ENCODE results near the gene MYLK.

The MYLK gene

DNA sequence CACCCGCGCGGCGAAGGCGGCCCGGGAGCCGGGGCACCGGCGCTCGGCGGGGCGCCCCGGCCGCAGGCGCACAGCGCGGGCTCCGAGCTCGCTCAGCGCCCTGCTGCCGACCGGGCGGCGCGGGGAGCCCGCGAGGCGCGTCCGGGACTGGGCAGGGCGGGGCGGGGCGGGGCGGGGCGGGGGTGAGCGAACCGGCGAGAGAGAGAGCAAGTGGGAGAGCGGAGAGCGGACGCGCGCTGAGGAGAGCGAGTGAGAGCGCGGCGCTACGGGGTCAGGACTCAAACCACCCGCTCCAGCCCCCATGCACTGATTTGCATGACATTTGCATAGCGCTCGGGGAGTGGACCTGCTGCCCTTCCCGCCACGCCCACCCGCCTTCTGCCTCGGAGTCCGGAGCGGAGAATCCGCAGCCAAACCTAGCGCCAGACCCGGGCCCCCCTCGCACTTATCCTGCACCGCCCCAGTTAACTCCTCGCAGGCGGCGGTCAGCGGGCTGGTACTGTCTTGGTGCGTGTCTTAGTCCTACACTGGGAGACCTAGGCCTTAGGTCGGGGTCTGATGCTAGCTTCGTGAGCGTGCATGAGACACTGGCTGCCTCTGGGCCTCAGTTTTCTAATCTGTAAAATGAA lies at the start of gene MYLK:
MYLK (minus strand) TSS at position 130 of the 629 bp plus-strand sequence. CDS start 90,491 bp downstream, outside the sequence.
- no peaks in the 10 kb centered on the region for H3K36me3 ChIP-seq (ENCODE audit: control insufficient read depth, insufficient read depth, low read length, severe bottlenecking)
- H3K4me1 ChIP-seq (ENCODE audit: control insufficient read depth, insufficient read depth, low read length), result peaks cover 22% of the 10 kb centered on the region
- H3K9me3 ChIP-seq (ENCODE audit: control insufficient read depth, low read length), result peaks cover 4% of the 10 kb centered on the region
- H3K9ac ChIP-seq (ENCODE audit: low read length), result peak within 1 kb of the TSS; percentile 90
- peak within 1 kb of the TSS; percentile 90 for H3K4me3 ChIP-seq (ENCODE audit: low read length)
- no peaks in the 10 kb centered on the region for H3K27me3 ChIP-seq (replicated peaks; ENCODE audit: control insufficient read depth, insufficient read depth, low read length)
- DNase-seq (ENCODE audit: low read depth), result peak; percentile 92

DNA sequence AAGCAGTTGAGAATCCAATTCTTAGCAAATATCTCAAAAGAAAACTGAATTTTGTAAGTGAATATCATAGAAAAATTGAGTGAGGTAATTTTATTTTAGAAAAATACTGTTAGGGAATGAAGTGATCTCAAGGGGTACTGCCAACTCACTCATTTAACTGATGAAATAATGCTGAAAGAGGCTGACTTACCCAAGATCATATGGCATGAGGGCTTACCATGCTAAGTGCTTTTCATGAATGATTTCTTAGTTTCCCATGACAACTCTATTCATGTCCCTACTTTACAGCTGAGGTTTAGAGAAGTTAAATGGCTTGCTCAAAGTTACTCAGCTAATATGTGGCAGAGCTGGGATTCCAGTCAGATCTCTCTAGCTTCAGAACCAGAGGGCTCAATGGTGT lies 46.3 kb upstream of the MYLK start:
- Histone ChIP-seq H3K4me3 (ENCODE audit: low read length) (no peak overlapping the region), H3K27me3 (replicated peaks; ENCODE audit: control insufficient read depth, insufficient read depth, low read length) (no peaks in the 10 kb centered on the region), H3K36me3 (ENCODE audit: control insufficient read depth, insufficient read depth, low read length, severe bottlenecking) (peaks cover 35% of the 10 kb centered on the region), H3K4me1 (ENCODE audit: control insufficient read depth, insufficient read depth, low read length) (no peaks in the 10 kb centered on the region), H3K9ac (ENCODE audit: low read length) (no peak overlapping the region), H3K9me3 (ENCODE audit: control insufficient read depth, low read length) (no peaks in the 10 kb centered on the region)
- peak; percentile 14 for DNase-seq (ENCODE audit: low read depth)

DNA sequence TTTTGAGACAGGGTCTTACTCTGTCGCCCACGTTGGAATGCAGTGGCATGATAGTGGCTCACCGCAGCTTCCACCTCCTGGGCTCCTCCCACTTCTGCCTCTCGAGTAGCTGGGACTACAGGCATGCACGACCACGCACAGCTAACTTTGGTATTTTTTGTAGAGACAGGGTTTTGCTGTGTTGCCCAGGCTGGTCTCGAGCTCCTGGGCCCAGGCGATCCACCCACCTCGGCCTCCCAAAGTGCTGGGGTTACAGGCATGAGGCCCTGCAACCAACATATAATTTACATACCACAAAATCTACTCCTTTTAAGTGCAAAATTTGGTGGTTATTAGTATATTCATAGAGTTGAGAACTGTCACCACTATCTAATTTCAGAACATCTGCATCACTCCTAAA lies 45.2 kb upstream of the MYLK start:
- peaks cover 38% of the 10 kb centered on the region for H3K36me3 ChIP-seq (ENCODE audit: control insufficient read depth, insufficient read depth, low read length, severe bottlenecking)
- H3K4me3 ChIP-seq (ENCODE audit: low read length), result no peak overlapping the region
- no peak for DNase-seq (ENCODE audit: low read depth)
- H3K9me3 ChIP-seq (ENCODE audit: control insufficient read depth, low read length), result no peaks in the 10 kb centered on the region
- H3K4me1 ChIP-seq (ENCODE audit: control insufficient read depth, insufficient read depth, low read length), result no peaks in the 10 kb centered on the region
- no peak overlapping the region for H3K9ac ChIP-seq (ENCODE audit: low read length)
- H3K27me3 ChIP-seq (replicated peaks; ENCODE audit: control insufficient read depth, insufficient read depth, low read length), result no peaks in the 10 kb centered on the region

DNA sequence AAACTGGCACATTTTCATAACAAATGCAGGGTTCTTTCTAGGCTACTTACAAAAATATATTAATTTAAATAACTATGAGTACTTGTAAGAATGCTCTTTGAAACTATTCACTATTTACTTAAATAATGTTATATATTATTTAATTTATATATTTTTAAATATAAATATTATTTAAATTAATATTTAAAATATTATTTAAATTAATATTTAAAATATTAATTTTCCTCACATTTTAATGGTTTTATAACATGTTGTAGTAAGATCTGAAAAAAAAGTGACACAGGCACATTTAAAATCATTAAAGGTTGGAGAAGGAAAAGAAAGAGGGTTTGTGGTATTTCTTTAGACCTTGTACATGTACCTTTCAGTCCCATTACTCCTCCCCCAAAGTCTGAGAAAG lies 42.3 kb upstream of the MYLK start:
- H3K4me1 ChIP-seq (ENCODE audit: control insufficient read depth, insufficient read depth, low read length), result no peaks in the 10 kb centered on the region
- H3K27me3 ChIP-seq (replicated peaks; ENCODE audit: control insufficient read depth, insufficient read depth, low read length), result no peaks in the 10 kb centered on the region
- peaks cover 19% of the 10 kb centered on the region for H3K9me3 ChIP-seq (ENCODE audit: control insufficient read depth, low read length)
- H3K9ac ChIP-seq (ENCODE audit: low read length), result no peak overlapping the region
- peaks cover 41% of the 10 kb centered on the region for H3K36me3 ChIP-seq (ENCODE audit: control insufficient read depth, insufficient read depth, low read length, severe bottlenecking)
- no peak for DNase-seq (ENCODE audit: low read depth)
- H3K4me3 ChIP-seq (ENCODE audit: low read length), result no peak overlapping the region

DNA sequence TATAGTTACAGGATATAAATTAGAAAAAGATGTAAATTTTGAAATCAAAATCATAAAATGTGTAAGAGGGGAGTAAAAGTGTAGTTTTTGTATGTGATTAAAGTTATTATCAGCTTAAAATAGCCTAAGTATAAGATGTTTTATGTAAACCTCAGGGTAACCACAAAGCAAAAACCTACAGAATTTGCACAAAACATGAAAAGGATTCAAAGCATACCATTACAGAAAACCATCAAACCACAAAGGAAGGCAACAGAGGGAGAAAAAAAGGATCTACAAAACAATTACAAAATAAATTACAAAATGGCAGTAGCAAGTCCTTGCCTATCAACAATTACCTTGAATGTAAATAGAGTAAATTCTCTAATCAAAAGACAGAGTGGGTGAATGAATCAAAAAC lies 36.7 kb upstream of the MYLK start:
- peak overlapping the region; percentile 16 for H3K4me3 ChIP-seq (ENCODE audit: low read length)

GRCh38 chr3:123920383-123920782 lies 36.3 kb upstream of the MYLK start:
- Histone ChIP-seq H3K9ac (ENCODE audit: low read length) (no peak overlapping the region), H3K4me3 (ENCODE audit: low read length) (no peak overlapping the region), H3K9me3 (ENCODE audit: control insufficient read depth, low read length) (peaks cover 34% of the 10 kb centered on the region), H3K36me3 (ENCODE audit: control insufficient read depth, insufficient read depth, low read length, severe bottlenecking) (peaks cover 57% of the 10 kb centered on the region), H3K4me1 (ENCODE audit: control insufficient read depth, insufficient read depth, low read length) (no peaks in the 10 kb centered on the region), H3K27me3 (replicated peaks; ENCODE audit: control insufficient read depth, insufficient read depth, low read length) (no peaks in the 10 kb centered on the region)
- no peak for DNase-seq (ENCODE audit: low read depth)

More for the DNA sequence above, 36.7 kb upstream of the MYLK start:
- no peaks in the 10 kb centered on the region for H3K4me1 ChIP-seq (ENCODE audit: control insufficient read depth, insufficient read depth, low read length)
- H3K9me3 ChIP-seq (ENCODE audit: control insufficient read depth, low read length), result peaks cover 34% of the 10 kb centered on the region
- DNase-seq (ENCODE audit: low read depth), result no peak
- no peaks in the 10 kb centered on the region for H3K27me3 ChIP-seq (replicated peaks; ENCODE audit: control insufficient read depth, insufficient read depth, low read length)
- peaks cover 55% of the 10 kb centered on the region for H3K36me3 ChIP-seq (ENCODE audit: control insufficient read depth, insufficient read depth, low read length, severe bottlenecking)
- H3K9ac ChIP-seq (ENCODE audit: low read length), result no peak overlapping the region

- no peaks in the 10 kb centered on the region for H3K27me3 ChIP-seq (replicated peaks; ENCODE audit: control insufficient read depth, insufficient read depth, low read length)
- H3K4me1 ChIP-seq (ENCODE audit: control insufficient read depth, insufficient read depth, low read length), result no peaks in the 10 kb centered on the region
- peaks cover 34% of the 10 kb centered on the region for H3K9me3 ChIP-seq (ENCODE audit: control insufficient read depth, low read length)
- H3K4me3 ChIP-seq (ENCODE audit: low read length), result no peak overlapping the region
- peaks cover 61% of the 10 kb centered on the region for H3K36me3 ChIP-seq (ENCODE audit: control insufficient read depth, insufficient read depth, low read length, severe bottlenecking)
- no peak for DNase-seq (ENCODE audit: low read depth)
- H3K9ac ChIP-seq (ENCODE audit: low read length), result no peak overlapping the region
Measured at GRCh38 chr3:123919353-123919752, 35.2 kb upstream of the MYLK start.

- Histone ChIP-seq H3K27me3 (replicated peaks; ENCODE audit: control insufficient read depth, insufficient read depth, low read length) (no peaks in the 10 kb centered on the region), H3K4me1 (ENCODE audit: control insufficient read depth, insufficient read depth, low read length) (no peaks in the 10 kb centered on the region), H3K4me3 (ENCODE audit: low read length) (no peak overlapping the region), H3K9ac (ENCODE audit: low read length) (no peak overlapping the region), H3K36me3 (ENCODE audit: control insufficient read depth, insufficient read depth, low read length, severe bottlenecking) (peaks cover 28% of the 10 kb centered on the region), H3K9me3 (ENCODE audit: control insufficient read depth, low read length) (peaks cover under 1% of the 10 kb centered on the region)
- DNase-seq (ENCODE audit: low read depth), result no peak
Measured at GRCh38 chr3:123914829-123915228, 30.7 kb upstream of the MYLK start.

GRCh38 chr3:123909785-123910184 lies 25.7 kb upstream of the MYLK start:
- no peak overlapping the region for H3K9ac ChIP-seq (ENCODE audit: low read length)
- no peaks in the 10 kb centered on the region for H3K4me1 ChIP-seq (ENCODE audit: control insufficient read depth, insufficient read depth, low read length)
- no peak overlapping the region for H3K4me3 ChIP-seq (ENCODE audit: low read length)
- peaks cover 7% of the 10 kb centered on the region for H3K9me3 ChIP-seq (ENCODE audit: control insufficient read depth, low read length)
- no peak for DNase-seq (ENCODE audit: low read depth)
- peaks cover 6% of the 10 kb centered on the region for H3K36me3 ChIP-seq (ENCODE audit: control insufficient read depth, insufficient read depth, low read length, severe bottlenecking)
- H3K27me3 ChIP-seq (replicated peaks; ENCODE audit: control insufficient read depth, insufficient read depth, low read length), result no peaks in the 10 kb centered on the region

DNA sequence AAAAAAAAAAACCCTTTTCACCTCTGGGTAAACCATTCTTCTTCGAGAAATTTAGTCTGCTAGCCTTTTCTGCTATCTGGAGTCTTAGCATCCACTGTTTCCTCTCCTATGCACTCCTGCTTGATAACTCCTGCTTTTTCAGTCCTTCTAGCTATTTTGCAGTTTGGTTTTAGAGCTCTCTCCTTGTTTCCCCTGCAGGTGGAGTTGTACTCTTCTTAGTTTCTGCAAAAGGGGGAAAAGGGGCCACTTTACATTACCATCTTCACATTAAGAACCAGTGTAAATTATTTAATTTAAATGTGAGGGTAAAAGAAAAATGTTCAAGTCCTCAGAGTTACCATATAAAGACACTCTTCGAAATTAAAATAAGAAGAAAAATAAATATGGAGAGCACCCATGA lies 23.6 kb upstream of the MYLK start:
- Histone ChIP-seq H3K4me3 (ENCODE audit: low read length) (no peak overlapping the region), H3K4me1 (ENCODE audit: control insufficient read depth, insufficient read depth, low read length) (no peaks in the 10 kb centered on the region), H3K36me3 (ENCODE audit: control insufficient read depth, insufficient read depth, low read length, severe bottlenecking) (no peaks in the 10 kb centered on the region), H3K9ac (ENCODE audit: low read length) (no peak overlapping the region), H3K9me3 (ENCODE audit: control insufficient read depth, low read length) (peaks cover 7% of the 10 kb centered on the region), H3K27me3 (replicated peaks; ENCODE audit: control insufficient read depth, insufficient read depth, low read length) (no peaks in the 10 kb centered on the region)
- DNase-seq (ENCODE audit: low read depth), result no peak

DNA sequence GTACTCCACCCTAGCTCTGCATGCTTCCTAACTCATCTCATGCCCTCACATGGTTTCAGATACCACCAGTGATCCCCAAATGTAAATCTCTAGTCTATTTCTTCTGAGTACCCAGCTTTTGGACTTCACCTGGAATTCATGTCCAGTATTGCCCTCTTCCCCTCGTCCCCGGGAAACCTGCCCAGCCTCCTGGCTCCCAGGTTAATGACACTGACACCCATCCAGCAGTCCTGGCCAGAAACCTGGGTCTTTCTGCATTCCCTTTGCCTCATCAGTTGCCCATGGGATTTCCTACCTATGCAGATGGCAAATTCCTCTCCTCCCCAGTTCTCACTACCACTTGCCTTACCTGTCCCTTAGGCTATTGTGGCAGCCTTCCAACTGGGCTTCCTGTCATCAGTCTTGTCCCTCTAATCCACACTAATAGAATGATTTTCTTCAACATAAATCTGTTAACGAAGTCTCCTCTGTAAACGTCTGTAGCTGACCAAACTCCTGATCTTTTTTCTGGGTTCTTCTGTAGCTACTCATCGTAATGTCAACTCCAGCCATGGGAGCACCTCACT lies 15.3 kb upstream of the MYLK start:
- H3K27me3 ChIP-seq (replicated peaks; ENCODE audit: control insufficient read depth, insufficient read depth, low read length), result no peaks in the 10 kb centered on the region
- H3K4me3 ChIP-seq (ENCODE audit: low read length), result no peak overlapping the region
- DNase-seq (ENCODE audit: low read depth), result no peak
- H3K9me3 ChIP-seq (ENCODE audit: control insufficient read depth, low read length), result peaks cover 1% of the 10 kb centered on the region
- H3K36me3 ChIP-seq (ENCODE audit: control insufficient read depth, insufficient read depth, low read length, severe bottlenecking), result no peaks in the 10 kb centered on the region
- no peaks in the 10 kb centered on the region for H3K4me1 ChIP-seq (ENCODE audit: control insufficient read depth, insufficient read depth, low read length)
- no peak overlapping the region for H3K9ac ChIP-seq (ENCODE audit: low read length)

- H3K36me3 ChIP-seq (ENCODE audit: control insufficient read depth, insufficient read depth, low read length, severe bottlenecking), result no peaks in the 10 kb centered on the region
- no peaks in the 10 kb centered on the region for H3K4me1 ChIP-seq (ENCODE audit: control insufficient read depth, insufficient read depth, low read length)
- H3K9ac ChIP-seq (ENCODE audit: low read length), result no peak overlapping the region
- no peak overlapping the region for H3K4me3 ChIP-seq (ENCODE audit: low read length)
- H3K9me3 ChIP-seq (ENCODE audit: control insufficient read depth, low read length), result peaks cover 17% of the 10 kb centered on the region
- no peaks in the 10 kb centered on the region for H3K27me3 ChIP-seq (replicated peaks; ENCODE audit: control insufficient read depth, insufficient read depth, low read length)
- DNase-seq (ENCODE audit: low read depth), result no peak
Measured at GRCh38 chr3:123893012-123893411, 8.9 kb upstream of the MYLK start.

All from adipocyte (in vitro differentiated cells).